ENCODE measurements around the gene RTP5. TPM values are rescaled to one million over a fixed set of nuclear protein-coding genes. Genes with fewer than 3 reads are reported as not detected.

The RTP5 gene
- total RNA-seq, 1 experiment from 2014 or later: not detected

DNA sequence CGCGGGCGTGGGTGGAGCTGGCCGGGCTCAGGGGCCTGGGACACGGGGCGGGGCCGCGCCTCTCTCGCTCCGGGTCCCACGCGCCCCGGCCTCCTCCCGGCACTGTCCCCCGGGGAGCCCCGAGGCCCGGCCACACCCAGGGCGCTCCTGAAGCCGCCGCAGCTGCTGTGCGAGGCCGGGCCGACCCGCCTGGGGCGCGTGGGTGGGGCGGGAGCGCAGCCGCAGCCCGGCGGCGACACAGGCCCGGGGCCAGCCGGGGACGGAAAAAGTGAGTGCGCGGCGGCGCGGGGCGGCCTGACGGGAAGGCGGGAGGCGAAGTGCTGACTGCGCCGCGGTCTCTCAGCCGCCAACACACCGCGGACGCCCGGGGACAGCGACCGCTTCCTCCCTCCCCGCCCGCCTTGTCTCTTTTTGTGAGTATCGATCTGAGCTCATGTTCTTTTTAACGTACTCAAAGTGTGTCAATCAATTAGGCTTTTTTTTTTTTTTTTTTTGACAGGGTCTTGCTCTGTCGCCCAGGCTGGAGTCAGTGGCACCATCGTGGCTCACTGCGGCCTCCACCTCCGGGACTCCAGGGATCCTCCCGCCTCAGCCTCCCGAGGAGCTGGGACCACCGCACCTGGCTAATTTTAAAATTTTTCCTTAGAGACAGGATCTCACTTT, 25.3 kb upstream of the RTP5 start (continued):
- TF ChIP-seq, protein P1, sequence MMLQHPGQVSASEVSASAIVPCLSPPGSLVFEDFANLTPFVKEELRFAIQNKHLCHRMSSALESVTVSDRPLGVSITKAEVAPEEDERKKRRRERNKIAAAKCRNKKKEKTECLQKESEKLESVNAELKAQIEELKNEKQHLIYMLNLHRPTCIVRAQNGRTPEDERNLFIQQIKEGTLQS (IDR thresholded peaks at IDR 0.05): no peak
- TF ChIP-seq EGR1 (IDR thresholded peaks at IDR 0.05; ENCODE audit: low read depth) (peak; percentile 73), ZFX (IDR thresholded peaks at IDR 0.05) (peak; percentile 70; the same call in 1 of the 2 replicates), POLR2A (IDR thresholded peaks at IDR 0.05; ENCODE audit: borderline replicate concordance, extremely low read depth, insufficient read depth, insufficient read length) (no peak)

DNA sequence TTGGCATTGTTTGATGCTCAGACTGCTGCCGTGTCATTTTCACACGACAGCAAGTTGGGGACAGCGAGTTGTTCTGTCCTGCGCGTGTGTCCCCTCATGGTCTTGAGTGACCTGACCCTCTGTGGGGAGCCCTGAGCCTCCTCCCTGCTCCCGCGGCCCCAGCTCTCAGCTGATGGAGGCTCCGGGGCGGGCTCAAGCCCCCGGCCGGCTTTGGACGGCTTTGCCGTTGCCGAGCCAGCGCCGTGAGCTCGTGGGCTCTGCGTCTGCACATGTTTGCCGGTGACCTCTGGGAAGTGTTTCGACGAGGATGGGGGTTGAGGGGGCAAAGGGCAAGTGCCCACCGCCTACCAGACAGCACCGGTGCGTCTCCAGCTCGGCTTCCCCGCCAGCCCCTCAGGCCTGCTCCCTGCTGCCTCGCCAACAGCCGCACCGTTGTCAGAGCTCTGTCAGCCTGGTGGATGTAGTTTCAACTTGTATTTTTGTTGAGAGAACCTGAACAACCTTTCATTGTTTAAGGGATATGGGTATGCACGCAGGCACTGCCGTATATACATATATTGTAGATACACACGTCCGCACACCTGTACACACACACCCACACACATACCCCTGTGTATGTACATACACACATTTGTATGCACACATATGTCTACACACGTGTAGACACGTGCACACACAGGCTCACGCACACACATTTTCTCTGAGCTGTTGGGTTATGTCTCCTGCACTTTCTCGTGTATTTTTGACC, 24.5 kb upstream of the RTP5 start:
- no peaks in the 10 kb centered on the region for H3K27me3 ChIP-seq (ENCODE audit: insufficient read depth, low read length)
- no peaks in the 10 kb centered on the region for H3K9me3 ChIP-seq (ENCODE audit: control insufficient read depth in 1 of 2, insufficient read depth in 1 of 2, low read depth in 1 of 2, low read length in 2 of 2)
- ChIA-PET POLR2A (interaction anchor here (1.2 kb wide), 1 partner anchor 10 kb away, joined by 3 read pairs; no protein-coding TSS in a partner anchor), RAD21 (ENCODE audit: low non-redundant PET in 1 of 2, low total read pairs in 2 of 2, uncharacterized antibody in 2 of 2, unreplicated experiment in 2 of 2) (no interaction called here), CTCF (interaction anchor here (1.0 kb wide), 1 partner anchor 10 kb away, joined by 3 read pairs; no protein-coding TSS in a partner anchor)
- BruUV-seq (replicated peaks): TSS peak; percentile 48
- peak overlapping the region; percentile 43 to 58 for H3K4me3 ChIP-seq (replicated peaks in 1 of 2; ENCODE audit: low read depth in 1 of 2, low read length in 2 of 2)
- H4K20me1 ChIP-seq (ENCODE audit: insufficient read depth): no peaks in the 10 kb centered on the region
- intact Hi-C loops (cut with micrococcal nuclease): no loop called here
- peaks cover 10 to 14% of the 10 kb centered on the region in 2 experiments for H3K4me1 ChIP-seq (ENCODE audit: control insufficient read depth in 1 of 2, insufficient read depth in 2 of 2, low read length in 2 of 2)
- no peak for ATAC-seq
- H2AFZ ChIP-seq (ENCODE audit: low read depth, low read length, poor library complexity, severe bottlenecking): peak overlapping the region; percentile 51
- H3K27ac ChIP-seq (ENCODE audit: low read depth, low read length): peak overlapping the region; percentile 35; the same call in 1 of the 2 replicates
- no peaks in the 10 kb centered on the region for H3K36me3 ChIP-seq (ENCODE audit: control insufficient read depth in 1 of 2, insufficient read depth in 2 of 2, low read length in 2 of 2)
- no peaks in the 10 kb centered on the region for H3K9me2 ChIP-seq (ENCODE audit: insufficient read depth)
- peak overlapping the region; percentile 80 for H3K4me2 ChIP-seq (ENCODE audit: low read length)
- H3K79me2 ChIP-seq (ENCODE audit: insufficient read depth, low read length): no peaks in the 10 kb centered on the region
- no peak for DNase-seq (ENCODE audit: low read depth, low spot score)
- H3K9ac ChIP-seq (ENCODE audit: low read length): peak overlapping the region; percentile 66
- TF ChIP-seq, protein P2, sequence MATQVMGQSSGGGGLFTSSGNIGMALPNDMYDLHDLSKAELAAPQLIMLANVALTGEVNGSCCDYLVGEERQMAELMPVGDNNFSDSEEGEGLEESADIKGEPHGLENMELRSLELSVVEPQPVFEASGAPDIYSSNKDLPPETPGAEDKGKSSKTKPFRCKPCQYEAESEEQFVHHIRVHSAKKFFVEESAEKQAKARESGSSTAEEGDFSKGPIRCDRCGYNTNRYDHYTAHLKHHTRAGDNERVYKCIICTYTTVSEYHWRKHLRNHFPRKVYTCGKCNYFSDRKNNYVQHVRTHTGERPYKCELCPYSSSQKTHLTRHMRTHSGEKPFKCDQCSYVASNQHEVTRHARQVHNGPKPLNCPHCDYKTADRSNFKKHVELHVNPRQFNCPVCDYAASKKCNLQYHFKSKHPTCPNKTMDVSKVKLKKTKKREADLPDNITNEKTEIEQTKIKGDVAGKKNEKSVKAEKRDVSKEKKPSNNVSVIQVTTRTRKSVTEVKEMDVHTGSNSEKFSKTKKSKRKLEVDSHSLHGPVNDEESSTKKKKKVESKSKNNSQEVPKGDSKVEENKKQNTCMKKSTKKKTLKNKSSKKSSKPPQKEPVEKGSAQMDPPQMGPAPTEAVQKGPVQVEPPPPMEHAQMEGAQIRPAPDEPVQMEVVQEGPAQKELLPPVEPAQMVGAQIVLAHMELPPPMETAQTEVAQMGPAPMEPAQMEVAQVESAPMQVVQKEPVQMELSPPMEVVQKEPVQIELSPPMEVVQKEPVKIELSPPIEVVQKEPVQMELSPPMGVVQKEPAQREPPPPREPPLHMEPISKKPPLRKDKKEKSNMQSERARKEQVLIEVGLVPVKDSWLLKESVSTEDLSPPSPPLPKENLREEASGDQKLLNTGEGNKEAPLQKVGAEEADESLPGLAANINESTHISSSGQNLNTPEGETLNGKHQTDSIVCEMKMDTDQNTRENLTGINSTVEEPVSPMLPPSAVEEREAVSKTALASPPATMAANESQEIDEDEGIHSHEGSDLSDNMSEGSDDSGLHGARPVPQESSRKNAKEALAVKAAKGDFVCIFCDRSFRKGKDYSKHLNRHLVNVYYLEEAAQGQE (IDR thresholded peaks at IDR 0.05; ENCODE audit: low read depth): no peak
- TF ChIP-seq JUND (IDR thresholded peaks at IDR 0.05): no peak
- no peak for TF ChIP-seq FOSL1 (IDR thresholded peaks at IDR 0.05; ENCODE audit: low read depth)
- TF ChIP-seq TCF7L2 (IDR thresholded peaks at IDR 0.05; ENCODE audit: borderline replicate concordance, extremely low read depth, insufficient read depth, insufficient read length): no peak
- no peak for TF ChIP-seq SP1 (IDR thresholded peaks at IDR 0.05; ENCODE audit: low read depth)
- TF ChIP-seq EZH2 (IDR thresholded peaks at IDR 0.05): no peak
- TF ChIP-seq, protein P3, sequence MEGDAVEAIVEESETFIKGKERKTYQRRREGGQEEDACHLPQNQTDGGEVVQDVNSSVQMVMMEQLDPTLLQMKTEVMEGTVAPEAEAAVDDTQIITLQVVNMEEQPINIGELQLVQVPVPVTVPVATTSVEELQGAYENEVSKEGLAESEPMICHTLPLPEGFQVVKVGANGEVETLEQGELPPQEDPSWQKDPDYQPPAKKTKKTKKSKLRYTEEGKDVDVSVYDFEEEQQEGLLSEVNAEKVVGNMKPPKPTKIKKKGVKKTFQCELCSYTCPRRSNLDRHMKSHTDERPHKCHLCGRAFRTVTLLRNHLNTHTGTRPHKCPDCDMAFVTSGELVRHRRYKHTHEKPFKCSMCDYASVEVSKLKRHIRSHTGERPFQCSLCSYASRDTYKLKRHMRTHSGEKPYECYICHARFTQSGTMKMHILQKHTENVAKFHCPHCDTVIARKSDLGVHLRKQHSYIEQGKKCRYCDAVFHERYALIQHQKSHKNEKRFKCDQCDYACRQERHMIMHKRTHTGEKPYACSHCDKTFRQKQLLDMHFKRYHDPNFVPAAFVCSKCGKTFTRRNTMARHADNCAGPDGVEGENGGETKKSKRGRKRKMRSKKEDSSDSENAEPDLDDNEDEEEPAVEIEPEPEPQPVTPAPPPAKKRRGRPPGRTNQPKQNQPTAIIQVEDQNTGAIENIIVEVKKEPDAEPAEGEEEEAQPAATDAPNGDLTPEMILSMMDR (IDR thresholded peaks at IDR 0.05 in 2 of 3, conservative IDR thresholded peaks at IDR 0.05 in 1 of 3; ENCODE audit: borderline replicate concordance in 1 of 3, insufficient read depth in 1 of 3, low read depth in 2 of 3, low read length in 2 of 3): no peak
- no peak for TF ChIP-seq ZNF274 (IDR thresholded peaks at IDR 0.05; ENCODE audit: low read depth, low read length)
- no peak for TF ChIP-seq SRF (IDR thresholded peaks at IDR 0.05; ENCODE audit: low read depth)
- TF ChIP-seq YY1 (IDR thresholded peaks at IDR 0.05; ENCODE audit: extremely low read depth, insufficient replicate concordance, low read depth, low read length): no peak
- no peak for TF ChIP-seq EZH2phosphoT487 (IDR thresholded peaks at IDR 0.05; ENCODE audit: borderline replicate concordance)
- no peak for TF ChIP-seq POLR2A (IDR thresholded peaks at IDR 0.05; ENCODE audit: borderline replicate concordance, extremely low read depth, insufficient read depth, insufficient read length)
- no peak for TF ChIP-seq POLR2AphosphoS5 (IDR thresholded peaks at IDR 0.05; ENCODE audit: low read depth, low read length)

Data from HCT116 (cell line).